SIG-M5 treated with dmso at 0.1 percent for 504 hours (cell line): ENCODE data around the gene SLC12A5.

ENCODE experiments used
- DNase-seq: peaks from one replicate; lab custom pipeline; 2025; ENCODE audit not compliant: unreplicated experiment; lab: John Stamatoyannopoulos, UW

SLC12A5 gene

DNA sequence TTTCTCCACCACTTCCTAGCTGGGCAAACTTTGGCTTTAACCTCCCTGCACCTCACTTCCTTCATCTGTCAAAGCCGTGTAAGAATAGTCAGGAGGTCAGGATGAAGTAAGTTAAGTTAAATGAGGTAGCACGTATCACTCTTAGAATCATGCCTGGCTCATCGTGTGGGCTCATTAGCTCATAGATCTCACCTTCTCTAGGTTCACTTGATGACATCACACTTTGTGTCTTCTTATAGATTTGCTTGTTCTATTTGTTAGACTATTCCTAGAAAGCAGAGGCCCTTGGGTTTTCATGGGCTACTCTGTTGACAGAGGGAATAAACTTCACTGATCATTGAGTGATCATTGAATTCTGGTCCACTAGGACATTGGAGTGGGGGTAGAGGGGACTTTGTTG is 72.9 kb downstream of the SLC12A5 start:
- no peak for DNase-seq

DNA sequence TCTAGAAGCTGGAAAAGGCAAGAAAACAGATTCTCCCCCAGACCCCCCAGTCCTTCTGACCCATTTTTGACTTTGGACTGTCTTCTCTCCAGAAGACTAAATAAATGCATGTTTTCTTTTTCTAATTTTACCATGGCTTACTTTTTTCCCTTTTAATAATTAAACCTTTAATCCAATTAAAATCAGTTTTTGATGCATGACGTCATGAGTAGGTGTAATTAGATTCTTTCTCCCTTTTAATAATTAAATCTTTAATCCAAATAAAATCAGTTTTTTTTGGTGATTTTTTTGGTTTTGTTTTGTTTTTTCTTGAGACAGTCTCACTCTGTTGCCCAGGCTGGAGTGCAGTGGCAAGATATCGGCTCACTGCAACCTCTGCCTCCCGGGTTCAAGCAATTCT is 73.9 kb downstream of the SLC12A5 start:
- no peak for DNase-seq

- no peak for DNase-seq
These were observed 75.2 kb downstream of the SLC12A5 start for GRCh38 chr20:46104262-46104661.

- DNase-seq = no peak
These were observed 78.0 kb downstream of the SLC12A5 start for GRCh38 chr20:46107061-46107460.

- peak; percentile 74 for DNase-seq
These were observed 79.4 kb downstream of the SLC12A5 start for GRCh38 chr20:46108435-46108841.

GRCh38 chr20:46108976-46109375 is 80.0 kb downstream of the SLC12A5 start:
- no peak for DNase-seq
